CD14-positive monocyte (primary cell): ENCODE measurements around the gene SLC12A6. TPM values are rescaled to one million over a fixed set of nuclear protein-coding genes. Genes with fewer than 3 reads are reported as not detected.
"Not testable (repeated sequence)": the region's sequence is repeated elsewhere in the genome, so short reads cannot be mapped to it uniquely, and the experiment has no call there.

Experiments used
- DNase-seq, 3 donors: peaks; one replicate each; pipeline ENCODE4 v3.0.0-alpha.2; 2011 to 2022
- H2AFZ ChIP-seq: 2 replicates; pipeline ENCODE4 v1.6.0; 2012; ENCODE audit warnings: mild to moderate bottlenecking, low read depth, low read length, inconsistent platforms; ENCODE audit not compliant: insufficient read depth, poor library complexity, severe bottlenecking
- H3K27ac ChIP-seq, 2 donors: 1 replicate in 1 of 2; 2 replicates in 1 of 2; pipeline ENCODE4 v1.5.1; 2012 to 2013; ENCODE audit warnings: low read length in 2 of 2, control low read depth in 1 of 2, inconsistent platforms in 1 of 2, low read depth in 1 of 2, mild to moderate bottlenecking in 1 of 2
- H3K27me3 ChIP-seq, 2 donors: one replicate each; pipeline versions ENCODE4 v1.6.0 to v1.6.1; 2011 to 2013; ENCODE audit warnings: low read length in 2 of 2; ENCODE audit not compliant: control insufficient read depth in 2 of 2, insufficient read depth in 2 of 2
- H3K36me3 ChIP-seq, 2 donors: replicated peaks in 1 of 2; 1 replicate in 1 of 2; 2 replicates in 1 of 2; pipeline versions ENCODE4 v1.5.1 to v1.6.1; 2012 to 2013; ENCODE audit warnings: low read length in 2 of 2, control low read depth in 1 of 2, inconsistent platforms in 1 of 2, mild to moderate bottlenecking in 1 of 2; ENCODE audit not compliant: insufficient read depth in 2 of 2, control insufficient read depth in 1 of 2
- H3K4me1 ChIP-seq, 2 donors: 1 replicate in 1 of 2; 2 replicates in 1 of 2; pipeline versions ENCODE4 v1.5.1 to v1.6.1; 2012 to 2013; ENCODE audit warnings: low read length in 2 of 2, control low read depth in 1 of 2, inconsistent platforms in 1 of 2, mild to moderate bottlenecking in 1 of 2, moderate library complexity in 1 of 2; ENCODE audit not compliant: insufficient read depth in 2 of 2, control insufficient read depth in 1 of 2
- H3K4me2 ChIP-seq: replicated peaks from 2 replicates; pipeline ENCODE3; 2012; ENCODE audit warnings: low read length, moderate library complexity, mild to moderate bottlenecking; ENCODE audit not compliant: poor library complexity, severe bottlenecking; ENCODE audit errors: extremely low read depth
- H3K4me3 ChIP-seq, 3 experiments: fragments of 200-600 bp in 1 of 3; sonication (generic) in 1 of 3; replicated peaks in 1 of 3; 1 replicate in 2 of 3; 2 replicates in 1 of 3; pipeline ENCODE4 v1.5.1; 2011 to 2013; ENCODE audit warnings: low read length in 3 of 3, mild to moderate bottlenecking in 3 of 3, control low read depth in 2 of 3, low read depth in 2 of 3, inconsistent platforms in 1 of 3, moderate library complexity in 1 of 3
- H3K79me2 ChIP-seq: 2 replicates; pipeline ENCODE4 v1.6.0; 2012; ENCODE audit warnings: mild to moderate bottlenecking, control low read depth, inconsistent platforms, low read length, moderate library complexity; ENCODE audit not compliant: insufficient read depth
- H3K9ac ChIP-seq: 2 replicates; pipeline ENCODE4 v1.6.0; 2017; ENCODE audit warnings: low read length, mild to moderate bottlenecking; ENCODE audit not compliant: insufficient read depth, poor library complexity, severe bottlenecking
- H3K9me3 ChIP-seq, 2 donors: replicated peaks in 1 of 2; 1 replicate in 1 of 2; 2 replicates in 1 of 2; pipeline versions ENCODE4 v1.5.1 to v1.6.1; 2012 to 2013; ENCODE audit warnings: low read length in 2 of 2, control low read depth in 1 of 2; ENCODE audit not compliant: control insufficient read depth in 1 of 2, insufficient read depth in 1 of 2
- H4K20me1 ChIP-seq: 2 replicates; pipeline ENCODE4 v1.6.0; 2012; ENCODE audit warnings: mild to moderate bottlenecking, low read length, control low read depth, moderate library complexity; ENCODE audit not compliant: insufficient read depth
- H3K27ac Mint-ChIP-seq, 7 donors: one replicate each; pipeline ENCODE4 v1.8.0; 2020; ENCODE audit warnings: mild to moderate bottlenecking in 7 of 7, mixed read lengths in 7 of 7, moderate library complexity in 6 of 7, inconsistent platforms in 2 of 7
- H3K27me3 Mint-ChIP-seq, 3 donors: one replicate each; pipeline ENCODE4 v1.8.0; 2021 to 2022; ENCODE audit warnings: low read depth in 3 of 3, mild to moderate bottlenecking in 3 of 3, mixed read lengths in 3 of 3, moderate library complexity in 3 of 3, inconsistent platforms in 1 of 3
- H3K36me3 Mint-ChIP-seq, 2 donors: one replicate each; pipeline ENCODE4 v1.8.0; 2020; ENCODE audit warnings: mixed read lengths in 2 of 2, inconsistent platforms in 1 of 2, mild to moderate bottlenecking in 1 of 2
- H3K4me1 Mint-ChIP-seq: one replicate; pipeline ENCODE4 v1.8.0; 2020; ENCODE audit warnings: mild to moderate bottlenecking, mixed read lengths
- H3K4me3 Mint-ChIP-seq, 2 donors: one replicate each; pipeline ENCODE4 v1.8.0; 2020; ENCODE audit warnings: mild to moderate bottlenecking in 2 of 2, mixed read lengths in 2 of 2, moderate library complexity in 1 of 2
- H3K9me3 Mint-ChIP-seq, 7 donors: one replicate each; pipeline ENCODE4 v1.8.0; 2020 to 2022; ENCODE audit warnings: mixed read lengths in 7 of 7, mild to moderate bottlenecking in 6 of 7, moderate library complexity in 6 of 7, inconsistent platforms in 2 of 7
- CTCF ChIP-seq: fragments of 200-600 bp; IDR thresholded peaks from one replicate; pipeline ENCODE4 v1.8.0; 2022; ENCODE audit warnings: antibody characterized with exemption, mild to moderate bottlenecking
- WGBS: methylation state at CpG from one replicate; pipeline ENCODE4 v1.1.5; 2013; ENCODE audit warnings: missing lambda C conversion rate; ENCODE audit not compliant: insufficient coverage; 5-methylcytosine and 5-hydroxymethylcytosine counted together
- intact Hi-C, 2 donors: fragments of 100-400 bp; cut with micrococcal nuclease; formaldehyde crosslinking; loops; one replicate each; pipeline versions ENCODE4 v1.15.0 to v1.15.1; 2023
- polyA minus RNA-seq: library from RNA; depleted of rRNA, polyadenylated mRNA; stranded (reverse); fragments of >200 nt; gene quantifications from 2 replicates; pipeline ENCODE4 v1.2.3, GENCODE V29; 2012
- polyA plus RNA-seq, 3 donors: library from polyadenylated mRNA; depleted of rRNA in 1 of 3; unstranded in 2 of 3; stranded (reverse) in 1 of 3; fragments of 300-500 nt in 2 of 3; fragments of >200 nt in 1 of 3; fragmentation: Illumina TruSeq in 2 of 3; gene quantifications; 1 replicate in 2 of 3; 2 replicates in 1 of 3; pipeline ENCODE4 v1.2.3, GENCODE V29; 2012 to 2021
- total RNA-seq, 12 experiments: library from RNA in 1 of 12; stranded (reverse) in 1 of 12; fragments of 120-200 nt in 1 of 12; gene quantifications; one replicate each; pipeline ENCODE4 v1.2.4 and lab custom pipeline; 2013 to 2026; ENCODE audit warnings: mixed read lengths in 6 of 12, inconsistent platforms in 1 of 12

The SLC12A6 gene
- 51.1 TPM for total RNA-seq (2013)
- polyA plus RNA-seq (10 to 100 TPM in 1 of 3 donors, 1 to 10 TPM in 2; 5.4 to 80.0 (median 8.0) TPM), polyA minus RNA-seq (50.6 and 67.3 TPM in 2 replicates), total RNA-seq (lab: John Stamatoyannopoulos, UW) (106 to 388 (median 238) reads per million in 11 experiments)

- peaks cover 55% of the 10 kb centered on the region for H3K4me1 Mint-ChIP-seq
- H3K79me2 ChIP-seq, result peaks cover 90% of the 10 kb centered on the region
- H3K4me1 ChIP-seq, result peaks cover 57 to 70% of the 10 kb centered on the region in 2 donors
These were observed at the start of gene SLC12A6 for GRCh38 chr15:34337557-34338306. Gene SLC12A6 (minus strand): TSS chr15:34337781. CDS start chr15:34336680, 1,101 bp downstream.

GRCh38 chr15:34381829-34382521 lies 44.4 kb upstream of the SLC12A6 start:
- intact Hi-C loops, H4K20me1 ChIP-seq, H3K4me3 Mint-ChIP-seq, H3K4me2 ChIP-seq, H3K27me3 ChIP-seq, H3K36me3 ChIP-seq, H3K4me1 Mint-ChIP-seq, DNase-seq, H3K4me1 ChIP-seq, H3K4me3 ChIP-seq, H3K36me3 Mint-ChIP-seq, H3K27me3 Mint-ChIP-seq, H3K27ac ChIP-seq, H3K9ac ChIP-seq, H2AFZ ChIP-seq, H3K27ac Mint-ChIP-seq, H3K79me2 ChIP-seq, H3K9me3 ChIP-seq, H3K9me3 Mint-ChIP-seq: not testable (repeated sequence)
- WGBS, result no CpG with 5 or more reads among the region's 19 CpGs

More at GRCh38 chr15:34337557-34338306, at the start of gene SLC12A6:
- Mint-ChIP-seq H3K36me3 (peaks cover 20 to 30% of the 10 kb centered on the region in 2 donors), H3K27ac (peak within 1 kb of the TSS; percentile 94 to 99 (median 97)), H3K9me3 (peaks cover 0 to 1% (median 0%) of the 10 kb centered on the region in 7 donors), H3K27me3 (peaks cover 0 to 2% (median 0%) of the 10 kb centered on the region in 3 donors), H3K4me3 (peak within 1 kb of the TSS; percentile 93 to 98)
- H2AFZ ChIP-seq, result peak within 1 kb of the TSS; percentile 76
- H3K27me3 ChIP-seq, result no peaks in the 10 kb centered on the region
- under 1% methylated on average over 59 of the region's 78 CpGs for WGBS
- no peaks in the 10 kb centered on the region for H3K9me3 ChIP-seq
- H3K9ac ChIP-seq, result peak within 1 kb of the TSS; percentile 96
- peaks cover 0 to 31% of the 10 kb centered on the region in 2 donors for H3K36me3 ChIP-seq
- TF ChIP-seq CTCF, result no peak
- peak within 1 kb of the TSS; percentile 92 for H3K4me2 ChIP-seq
- peaks cover 23% of the 10 kb centered on the region for H4K20me1 ChIP-seq
- H3K27ac ChIP-seq, result peak within 1 kb of the TSS; percentile 90 to 98
- DNase-seq, result peak; percentile 92 to 95 (median 93)
- H3K4me3 ChIP-seq, result peak within 1 kb of the TSS; percentile 75 to 99 (median 93)
- intact Hi-C loops, result loop anchor here (5.0 to 10.0 kb wide), 4 partner anchors 113 to 647 kb away; partner anchors contain the start of genes EMC4 (in 1 of the 2), EMC7 (in 1 of the 2), PGBD4 (in 1 of the 2) and ZNF770 (in 1 of the 2)

GRCh38 chr15:34380491-34380890 lies 42.9 kb upstream of the SLC12A6 start:
- H3K36me3 ChIP-seq, H3K4me1 Mint-ChIP-seq, H3K4me1 ChIP-seq, H3K27ac Mint-ChIP-seq, H3K27me3 Mint-ChIP-seq, H4K20me1 ChIP-seq, H3K36me3 Mint-ChIP-seq, H3K4me3 Mint-ChIP-seq, H3K27me3 ChIP-seq, intact Hi-C loops, H3K27ac ChIP-seq, H3K4me3 ChIP-seq, H3K9ac ChIP-seq, H3K4me2 ChIP-seq, H3K9me3 ChIP-seq, DNase-seq, H3K79me2 ChIP-seq, H3K9me3 Mint-ChIP-seq, H2AFZ ChIP-seq: not testable (repeated sequence)
- WGBS, result 100% methylated on average over 2 of the region's 4 CpGs
